HAP-1 (cell line): Measurements from ENCODE around the gene B3GALT6.

Experiments
- DNase-seq, 2 experiments: peaks; one replicate each; pipeline ENCODE4 v3.0.0-alpha.2; 2016 to 2020; ENCODE audit warnings: low spot score in 2 of 2
- H3K27me3 ChIP-seq: fragments of 250-450 bp; sonication (Bioruptor Pico); 2 replicates; pipeline ENCODE4 v1.5.1; 2020; ENCODE audit warnings: low read depth, mild to moderate bottlenecking, moderate library complexity
- H3K36me3 ChIP-seq: fragments of 250-450 bp; sonication (Bioruptor Pico); replicated peaks from 2 replicates; pipeline ENCODE4 v1.5.1; 2020; ENCODE audit warnings: mild to moderate bottlenecking
- H3K4me1 ChIP-seq: fragments of 250-450 bp; sonication (Bioruptor Pico); 2 replicates; pipeline ENCODE4 v1.5.1; 2020; ENCODE audit warnings: mild to moderate bottlenecking
- H3K4me3 ChIP-seq: fragments of 250-450 bp; sonication (Bioruptor Pico); 2 replicates; pipeline ENCODE4 v1.5.1; 2020; ENCODE audit warnings: mild to moderate bottlenecking, moderate library complexity
- H3K9me3 ChIP-seq: fragments of 250-450 bp; sonication (Bioruptor Pico); 2 replicates; pipeline ENCODE4 v1.5.1; 2020; ENCODE audit warnings: mild to moderate bottlenecking, moderate library complexity
- in situ Hi-C: fragments of 300-500 bp; cut with MboI; formaldehyde crosslinking; loops from 3 replicates; pipeline ENCODE4 v1.14.3; 2020; ENCODE audit warnings: low sequenced_read_pairs, inconsistent platforms, mixed read lengths

Gene B3GALT6

GRCh38 chr1:1256956-1257871 lies 25.2 kb downstream of the B3GALT6 start:
- peaks cover 70% of the 10 kb centered on the region for H3K36me3 ChIP-seq
- H3K27me3 ChIP-seq = no peaks in the 10 kb centered on the region
- no peaks in the 10 kb centered on the region for H3K9me3 ChIP-seq
- in situ Hi-C loops = no loop called here
- no peak overlapping the region for H3K4me3 ChIP-seq
- no peaks in the 10 kb centered on the region for H3K4me1 ChIP-seq
- DNase-seq = peak in 1 of 2 experiments; percentile 7

GRCh38 chr1:1259119-1259488 lies 27.1 kb downstream of the B3GALT6 start:
- Histone ChIP-seq H3K9me3 (no peaks in the 10 kb centered on the region), H3K36me3 (peaks cover 72% of the 10 kb centered on the region), H3K27me3 (no peaks in the 10 kb centered on the region), H3K4me1 (no peaks in the 10 kb centered on the region), H3K4me3 (no peak overlapping the region)
- DNase-seq = no peak
- in situ Hi-C loops = no loop called here

GRCh38 chr1:1259540-1259939 lies 27.5 kb downstream of the B3GALT6 start:
- H3K27me3 ChIP-seq = no peaks in the 10 kb centered on the region
- no peak overlapping the region for H3K4me3 ChIP-seq
- in situ Hi-C loops = no loop called here
- peaks cover 74% of the 10 kb centered on the region for H3K36me3 ChIP-seq
- DNase-seq = no peak
- no peaks in the 10 kb centered on the region for H3K4me1 ChIP-seq
- no peaks in the 10 kb centered on the region for H3K9me3 ChIP-seq

- DNase-seq = no peak
- Histone ChIP-seq H3K4me3 (no peak overlapping the region), H3K4me1 (no peaks in the 10 kb centered on the region), H3K9me3 (no peaks in the 10 kb centered on the region), H3K36me3 (peaks cover 74% of the 10 kb centered on the region), H3K27me3 (no peaks in the 10 kb centered on the region)
- in situ Hi-C loops = no loop called here
Observed at GRCh38 chr1:1259951-1260600, 28.0 kb downstream of the B3GALT6 start.

- H3K4me3 ChIP-seq = no peak overlapping the region
- no peak for DNase-seq
- H3K27me3 ChIP-seq = no peaks in the 10 kb centered on the region
- in situ Hi-C loops = no loop called here
- H3K36me3 ChIP-seq = peaks cover 74% of the 10 kb centered on the region
- no peaks in the 10 kb centered on the region for H3K9me3 ChIP-seq
- no peaks in the 10 kb centered on the region for H3K4me1 ChIP-seq
Observed at GRCh38 chr1:1260843-1261560, 29.0 kb downstream of the B3GALT6 start.

GRCh38 chr1:1262071-1262470 lies 30.0 kb downstream of the B3GALT6 start:
- DNase-seq = no peak
- Histone ChIP-seq H3K27me3 (no peaks in the 10 kb centered on the region), H3K36me3 (peaks cover 74% of the 10 kb centered on the region), H3K4me1 (no peaks in the 10 kb centered on the region), H3K9me3 (no peaks in the 10 kb centered on the region), H3K4me3 (no peak overlapping the region)
- in situ Hi-C loops = no loop called here

GRCh38 chr1:1262758-1263157 lies 30.7 kb downstream of the B3GALT6 start:
- in situ Hi-C loops = no loop called here
- Histone ChIP-seq H3K9me3 (no peaks in the 10 kb centered on the region), H3K4me3 (no peak overlapping the region), H3K27me3 (no peaks in the 10 kb centered on the region), H3K4me1 (no peaks in the 10 kb centered on the region), H3K36me3 (peaks cover 81% of the 10 kb centered on the region)
- no peak for DNase-seq

GRCh38 chr1:1264026-1264425 lies 32.0 kb downstream of the B3GALT6 start:
- no peak for DNase-seq
- Histone ChIP-seq H3K9me3 (no peaks in the 10 kb centered on the region), H3K4me3 (no peak overlapping the region), H3K27me3 (no peaks in the 10 kb centered on the region), H3K4me1 (no peaks in the 10 kb centered on the region), H3K36me3 (peaks cover 76% of the 10 kb centered on the region)
- in situ Hi-C loops = no loop called here

- in situ Hi-C loops = no loop called here
- peaks cover 76% of the 10 kb centered on the region for H3K36me3 ChIP-seq
Observed at GRCh38 chr1:1264868-1265272, 32.8 kb downstream of the B3GALT6 start.

GRCh38 chr1:1267488-1268283 lies 35.6 kb downstream of the B3GALT6 start:
- H3K4me1 ChIP-seq = peaks cover 12% of the 10 kb centered on the region
- H3K9me3 ChIP-seq = no peaks in the 10 kb centered on the region
- no peaks in the 10 kb centered on the region for H3K27me3 ChIP-seq
- in situ Hi-C loops = no loop called here
- H3K4me3 ChIP-seq = no peak overlapping the region
- peaks cover 72% of the 10 kb centered on the region for H3K36me3 ChIP-seq
- DNase-seq = no peak

More at GRCh38 chr1:1264868-1265272, 32.8 kb downstream of the B3GALT6 start:
- Histone ChIP-seq H3K4me3 (no peak overlapping the region), H3K4me1 (no peaks in the 10 kb centered on the region), H3K27me3 (no peaks in the 10 kb centered on the region), H3K9me3 (no peaks in the 10 kb centered on the region)
- no peak for DNase-seq

- H3K36me3 ChIP-seq = peaks cover 66% of the 10 kb centered on the region
- H3K27me3 ChIP-seq = no peaks in the 10 kb centered on the region
- in situ Hi-C loops = no loop called here
- no peaks in the 10 kb centered on the region for H3K9me3 ChIP-seq
- DNase-seq = no peak
- H3K4me1 ChIP-seq = peaks cover 12% of the 10 kb centered on the region
- no peak overlapping the region for H3K4me3 ChIP-seq
Observed at GRCh38 chr1:1268284-1268682, 36.2 kb downstream of the B3GALT6 start.

- no peak for DNase-seq
- H3K4me1 ChIP-seq = peaks cover 17% of the 10 kb centered on the region
- peaks cover 4% of the 10 kb centered on the region; the same call in 1 of the 2 replicates for H3K9me3 ChIP-seq
- H3K4me3 ChIP-seq = no peak overlapping the region
- H3K36me3 ChIP-seq = peaks cover 40% of the 10 kb centered on the region
- no peaks in the 10 kb centered on the region for H3K27me3 ChIP-seq
- in situ Hi-C loops = no loop called here
Observed at GRCh38 chr1:1270813-1271212, 38.8 kb downstream of the B3GALT6 start.
